SU-DHL-6 (cell line): Measurements from ENCODE around the gene FRZB.

ENCODE experiments used
- H2AFZ ChIP-seq: fragments of 200-600 bp; sonication (generic); 2 replicates; pipeline ENCODE4 v1.6.1; 2014; ENCODE audit warnings: low read depth, mild to moderate bottlenecking, moderate library complexity, mixed read lengths, antibody characterized with exemption, low read length; ENCODE audit not compliant: severe bottlenecking
- H3F3A ChIP-seq: fragments of 200-600 bp; shearing (Covaris generic); 2 replicates; pipeline ENCODE4 v1.6.0; 2016; ENCODE audit warnings: antibody characterized with exemption, mild to moderate bottlenecking; ENCODE audit not compliant: insufficient read depth
- H3K27ac ChIP-seq: fragments of 200-600 bp; sonication (generic); 2 replicates; pipeline ENCODE4 v1.5.1; 2016; ENCODE audit warnings: low read depth, mild to moderate bottlenecking, low read length, moderate library complexity, mixed read lengths
- H3K27me3 ChIP-seq: fragments of 200-600 bp; sonication (generic), shearing (Covaris generic); 2 replicates; pipeline ENCODE4 v1.6.0; 2014; ENCODE audit warnings: mild to moderate bottlenecking, low read length
- H3K36me3 ChIP-seq: fragments of 200-600 bp; sonication (generic); 2 replicates; pipeline ENCODE4 v1.6.1; 2014; ENCODE audit warnings: mild to moderate bottlenecking, low read length, mixed read lengths
- H3K4me2 ChIP-seq: fragments of 300-600, 200-600 bp; shearing (Covaris generic), sonication (generic); 2 replicates; pipeline ENCODE4 v1.6.0; 2014; ENCODE audit warnings: low read length, low read depth, mild to moderate bottlenecking; ENCODE audit not compliant: poor library complexity, severe bottlenecking
- H3K4me3 ChIP-seq: fragments of 200-600 bp; sonication (generic); 2 replicates; pipeline ENCODE4 v1.5.1; 2014; ENCODE audit warnings: antibody characterized with exemption, low read length, mild to moderate bottlenecking, mixed read lengths; ENCODE audit not compliant: insufficient read depth, poor library complexity, severe bottlenecking
- H3K79me2 ChIP-seq: fragments of 200-600 bp; sonication (generic); 2 replicates; pipeline ENCODE4 v1.6.1; 2014; ENCODE audit warnings: mild to moderate bottlenecking, low read length, moderate library complexity; ENCODE audit not compliant: insufficient read depth
- H3K9ac ChIP-seq: fragments of 200-600 bp; sonication (generic); 2 replicates; pipeline ENCODE4 v1.7.0; 2014; ENCODE audit warnings: mild to moderate bottlenecking, low read length
- H3K9me2 ChIP-seq: fragments of 200-600 bp; sonication (generic); replicated peaks from 2 replicates; pipeline ENCODE4 v1.6.1; 2014; ENCODE audit warnings: low read length; ENCODE audit not compliant: insufficient read depth
- H3K9me3 ChIP-seq: fragments of 200-600 bp; sonication (generic); 2 replicates; pipeline ENCODE4 v1.6.1; 2014; ENCODE audit warnings: low read length, mixed read lengths; ENCODE audit not compliant: insufficient read depth
- H4K20me1 ChIP-seq: fragments of 200-600 bp; sonication (generic); 2 replicates; pipeline ENCODE4 v1.6.1; 2014; ENCODE audit warnings: low read depth, mild to moderate bottlenecking, antibody characterized with exemption, low read length, moderate library complexity, mixed read lengths
- EZH2phosphoT487 ChIP-seq: fragments of 200-600 bp; sonication (generic), shearing (Covaris generic); conservative IDR thresholded peaks from 2 replicates; pipeline ENCODE4 v1.6.1; 2018; ENCODE audit warnings: mild to moderate bottlenecking, antibody characterized with exemption, low read length, moderate library complexity, mixed read lengths
- TF ChIP-seq, protein P1 (sequence below): fragments of 200-600 bp; sonication (generic); IDR thresholded peaks from one replicate; pipeline ENCODE4 v1.5.1; 2017; ENCODE audit warnings: antibody characterized with exemption, mild to moderate bottlenecking, low read length, moderate library complexity; ENCODE audit not compliant: insufficient read depth, poor library complexity, severe bottlenecking

Gene FRZB

GRCh38 chr2:182913064-182913463 lies 46.6 kb upstream of the FRZB start:
- Histone ChIP-seq H3K27me3 (no peaks in the 10 kb centered on the region), H3K79me2 (no peaks in the 10 kb centered on the region), H3K36me3 (no peaks in the 10 kb centered on the region), H3K4me3 (no peak overlapping the region), H3K27ac (no peak overlapping the region), H4K20me1 (no peaks in the 10 kb centered on the region), H3K9me2 (no peaks in the 10 kb centered on the region), H3F3A (no peaks in the 10 kb centered on the region), H3K9ac (no peak overlapping the region), H3K4me2 (no peak overlapping the region), H2AFZ (no peak overlapping the region), H3K9me3 (no peaks in the 10 kb centered on the region)
- TF ChIP-seq EZH2phosphoT487: no peak

DNA sequence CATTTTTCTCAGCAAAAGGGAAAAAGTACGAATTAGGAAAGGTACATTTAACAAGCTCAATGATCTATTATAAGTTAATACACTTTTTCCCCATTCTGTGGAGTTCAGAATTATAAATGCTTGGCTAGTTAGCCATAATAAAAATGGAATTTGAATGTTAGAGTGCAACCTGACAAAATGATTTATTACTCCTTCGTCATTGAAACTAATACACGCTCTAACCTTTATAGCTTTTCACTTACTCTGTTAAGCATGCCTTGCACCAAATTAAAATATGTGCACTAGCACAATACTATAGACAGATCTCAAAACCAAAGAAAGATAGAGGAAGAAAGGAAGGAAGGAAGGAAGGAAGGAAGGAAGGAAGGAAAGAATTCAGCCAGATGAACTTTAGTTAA lies 46.1 kb upstream of the FRZB start:
- Histone ChIP-seq H3K4me2 (no peak overlapping the region), H2AFZ (no peak overlapping the region), H3K36me3 (no peaks in the 10 kb centered on the region)

GRCh38 chr2:182911813-182912517 lies 45.5 kb upstream of the FRZB start:
- Histone ChIP-seq H3K9me2 (no peaks in the 10 kb centered on the region), H3K4me3 (no peak overlapping the region)

More for the DNA sequence above, 46.1 kb upstream of the FRZB start:
- Histone ChIP-seq H3K27ac (no peak overlapping the region), H3K9ac (no peak overlapping the region), H3K9me2 (no peaks in the 10 kb centered on the region), H3K79me2 (no peaks in the 10 kb centered on the region), H3K9me3 (no peaks in the 10 kb centered on the region), H3K27me3 (no peaks in the 10 kb centered on the region), H3K4me3 (no peak overlapping the region), H4K20me1 (no peaks in the 10 kb centered on the region), H3F3A (no peaks in the 10 kb centered on the region)
- TF ChIP-seq, protein P1, sequence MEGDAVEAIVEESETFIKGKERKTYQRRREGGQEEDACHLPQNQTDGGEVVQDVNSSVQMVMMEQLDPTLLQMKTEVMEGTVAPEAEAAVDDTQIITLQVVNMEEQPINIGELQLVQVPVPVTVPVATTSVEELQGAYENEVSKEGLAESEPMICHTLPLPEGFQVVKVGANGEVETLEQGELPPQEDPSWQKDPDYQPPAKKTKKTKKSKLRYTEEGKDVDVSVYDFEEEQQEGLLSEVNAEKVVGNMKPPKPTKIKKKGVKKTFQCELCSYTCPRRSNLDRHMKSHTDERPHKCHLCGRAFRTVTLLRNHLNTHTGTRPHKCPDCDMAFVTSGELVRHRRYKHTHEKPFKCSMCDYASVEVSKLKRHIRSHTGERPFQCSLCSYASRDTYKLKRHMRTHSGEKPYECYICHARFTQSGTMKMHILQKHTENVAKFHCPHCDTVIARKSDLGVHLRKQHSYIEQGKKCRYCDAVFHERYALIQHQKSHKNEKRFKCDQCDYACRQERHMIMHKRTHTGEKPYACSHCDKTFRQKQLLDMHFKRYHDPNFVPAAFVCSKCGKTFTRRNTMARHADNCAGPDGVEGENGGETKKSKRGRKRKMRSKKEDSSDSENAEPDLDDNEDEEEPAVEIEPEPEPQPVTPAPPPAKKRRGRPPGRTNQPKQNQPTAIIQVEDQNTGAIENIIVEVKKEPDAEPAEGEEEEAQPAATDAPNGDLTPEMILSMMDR: no peak
- no peak for TF ChIP-seq EZH2phosphoT487

GRCh38 chr2:182910965-182911364 lies 44.5 kb upstream of the FRZB start:
- no peak overlapping the region for H3K9ac ChIP-seq
- no peak overlapping the region for H3K4me2 ChIP-seq
- H3F3A ChIP-seq: no peaks in the 10 kb centered on the region
- H3K79me2 ChIP-seq: no peaks in the 10 kb centered on the region
- H3K27me3 ChIP-seq: no peaks in the 10 kb centered on the region
- no peak overlapping the region for H3K27ac ChIP-seq
- H3K9me2 ChIP-seq: no peaks in the 10 kb centered on the region
- no peak overlapping the region for H3K4me3 ChIP-seq
- H3K9me3 ChIP-seq: no peaks in the 10 kb centered on the region
- TF ChIP-seq, protein P1: no peak
- no peak for TF ChIP-seq EZH2phosphoT487
- H3K36me3 ChIP-seq: no peaks in the 10 kb centered on the region
- H2AFZ ChIP-seq: no peak overlapping the region
- H4K20me1 ChIP-seq: no peaks in the 10 kb centered on the region

More at GRCh38 chr2:182911813-182912517, 45.5 kb upstream of the FRZB start:
- Histone ChIP-seq H3F3A (no peaks in the 10 kb centered on the region), H2AFZ (no peak overlapping the region), H3K79me2 (no peaks in the 10 kb centered on the region), H3K4me2 (no peak overlapping the region), H4K20me1 (no peaks in the 10 kb centered on the region), H3K27me3 (no peaks in the 10 kb centered on the region), H3K9me3 (no peaks in the 10 kb centered on the region), H3K36me3 (no peaks in the 10 kb centered on the region), H3K27ac (no peak overlapping the region), H3K9ac (no peak overlapping the region)
- no peak for TF ChIP-seq EZH2phosphoT487
- TF ChIP-seq, protein P1: no peak
